NB4 (cell line): ENCODE measurements around the gene SUMO2.

Source experiments
- POLR2A ChIP-seq: IDR thresholded peaks from 2 replicates; pipeline ENCODE4 v1.6.1; 2011; ENCODE audit warnings: mild to moderate bottlenecking; ENCODE audit not compliant: insufficient read length; ENCODE audit errors: extremely low read depth
- TF ChIP-seq, protein P1 (sequence below): IDR thresholded peaks from one replicate; pipeline ENCODE4 v1.5.1; 2012; ENCODE audit warnings: low read depth, low read length
- TF ChIP-seq, protein P2 (sequence below): IDR thresholded peaks from 2 replicates; pipeline ENCODE4 v1.6.1; 2011; ENCODE audit warnings: low read depth, low read length

DNA sequence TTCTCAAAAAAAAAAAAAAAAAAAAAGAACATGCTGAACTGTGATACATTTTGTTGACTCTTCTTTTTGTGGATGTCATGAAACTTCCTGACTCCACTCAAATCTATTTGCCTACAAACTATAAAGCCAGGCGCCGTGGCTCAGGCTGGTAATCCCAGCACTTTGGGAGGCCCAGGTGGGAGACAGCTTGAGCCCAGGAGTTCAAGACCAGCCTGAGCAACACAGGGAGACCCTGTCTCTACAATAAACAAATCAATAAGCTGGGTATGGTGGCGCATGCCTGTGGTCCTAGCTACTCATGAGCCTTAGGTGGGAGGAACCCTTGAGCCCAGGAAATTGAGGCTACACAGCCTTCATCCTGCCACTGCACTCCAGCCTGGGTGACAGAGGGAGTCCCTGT, 49.8 kb downstream of the SUMO2 start:
- TF ChIP-seq, protein P1, sequence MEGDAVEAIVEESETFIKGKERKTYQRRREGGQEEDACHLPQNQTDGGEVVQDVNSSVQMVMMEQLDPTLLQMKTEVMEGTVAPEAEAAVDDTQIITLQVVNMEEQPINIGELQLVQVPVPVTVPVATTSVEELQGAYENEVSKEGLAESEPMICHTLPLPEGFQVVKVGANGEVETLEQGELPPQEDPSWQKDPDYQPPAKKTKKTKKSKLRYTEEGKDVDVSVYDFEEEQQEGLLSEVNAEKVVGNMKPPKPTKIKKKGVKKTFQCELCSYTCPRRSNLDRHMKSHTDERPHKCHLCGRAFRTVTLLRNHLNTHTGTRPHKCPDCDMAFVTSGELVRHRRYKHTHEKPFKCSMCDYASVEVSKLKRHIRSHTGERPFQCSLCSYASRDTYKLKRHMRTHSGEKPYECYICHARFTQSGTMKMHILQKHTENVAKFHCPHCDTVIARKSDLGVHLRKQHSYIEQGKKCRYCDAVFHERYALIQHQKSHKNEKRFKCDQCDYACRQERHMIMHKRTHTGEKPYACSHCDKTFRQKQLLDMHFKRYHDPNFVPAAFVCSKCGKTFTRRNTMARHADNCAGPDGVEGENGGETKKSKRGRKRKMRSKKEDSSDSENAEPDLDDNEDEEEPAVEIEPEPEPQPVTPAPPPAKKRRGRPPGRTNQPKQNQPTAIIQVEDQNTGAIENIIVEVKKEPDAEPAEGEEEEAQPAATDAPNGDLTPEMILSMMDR, result no peak
- TF ChIP-seq POLR2A, result no peak
- TF ChIP-seq, protein P2, sequence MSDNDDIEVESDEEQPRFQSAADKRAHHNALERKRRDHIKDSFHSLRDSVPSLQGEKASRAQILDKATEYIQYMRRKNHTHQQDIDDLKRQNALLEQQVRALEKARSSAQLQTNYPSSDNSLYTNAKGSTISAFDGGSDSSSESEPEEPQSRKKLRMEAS, result no peak
